SK-N-SH treated with all-trans-retinoic acid at 6 μM for 48 hours (cell line): Measurements from ENCODE around the gene SEL1L3.

Experiments used
- ATAC-seq: fragments of 200-7000 bp; cut with Tn5 transposase; 3 replicates; pipeline ENCODE4 v1.9.1; 2020; ENCODE audit warnings: mild to moderate bottlenecking, moderate library complexity
- ARNTL ChIP-seq: fragments of 450-650 bp; formaldehyde crosslinking; IDR thresholded peaks from 2 replicates; pipeline ENCODE4 v1.5.0; 2020; ENCODE audit warnings: low read depth, mild to moderate bottlenecking, moderate library complexity, borderline replicate concordance
- BACH2 ChIP-seq: fragments of 250-450 bp; sonication (Bioruptor Pico); IDR thresholded peaks from 2 replicates; pipeline ENCODE4 v1.9.0; 2021; ENCODE audit warnings: mild to moderate bottlenecking, borderline replicate concordance
- CSDC2 ChIP-seq: fragments of 250-450 bp; sonication (Bioruptor Pico); IDR thresholded peaks from 2 replicates; pipeline ENCODE4 v1.5.0; 2020; ENCODE audit warnings: mild to moderate bottlenecking, moderate library complexity
- ESRRG ChIP-seq: fragments of 250-450 bp; sonication (Bioruptor Pico); IDR thresholded peaks from 2 replicates; pipeline ENCODE4 v1.6.1; 2021; ENCODE audit warnings: mild to moderate bottlenecking
- GLIS3 ChIP-seq: fragments of 250-450 bp; sonication (Bioruptor Pico); IDR thresholded peaks from 2 replicates; pipeline ENCODE4 v1.5.0; 2020; ENCODE audit warnings: mild to moderate bottlenecking, moderate library complexity
- ISL1 ChIP-seq: fragments of 250-450 bp; sonication (Bioruptor Pico); IDR thresholded peaks from 2 replicates; pipeline ENCODE4 v2.1.2; 2022; ENCODE audit warnings: mild to moderate bottlenecking, moderate library complexity
- PATZ1 ChIP-seq: fragments of 250-450 bp; sonication (Bioruptor Pico); IDR thresholded peaks from 2 replicates; pipeline ENCODE4 v1.8.0; 2020; ENCODE audit warnings: mild to moderate bottlenecking, moderate library complexity, borderline replicate concordance
- PPARA ChIP-seq: fragments of 250-450 bp; sonication (Bioruptor Pico); IDR thresholded peaks from 2 replicates; pipeline ENCODE4 v1.5.0; 2020; ENCODE audit warnings: mild to moderate bottlenecking, borderline replicate concordance
- RARB ChIP-seq: fragments of 250-450 bp; sonication (Bioruptor Pico); IDR thresholded peaks from 2 replicates; pipeline ENCODE4 v1.8.0; 2021; ENCODE audit warnings: mild to moderate bottlenecking, moderate library complexity
- SNAI2 ChIP-seq: fragments of 250-450 bp; sonication (Bioruptor Pico); IDR thresholded peaks from 2 replicates; pipeline ENCODE4 v1.5.0; 2020; ENCODE audit warnings: mild to moderate bottlenecking, moderate library complexity
- TCF4 ChIP-seq: fragments of 250-450 bp; sonication (Bioruptor Pico); IDR thresholded peaks from 2 replicates; pipeline ENCODE4 v1.8.0; 2021; ENCODE audit warnings: mild to moderate bottlenecking, moderate library complexity, borderline replicate concordance
- TSHZ2 ChIP-seq: fragments of 250-450 bp; sonication (Bioruptor Pico); IDR thresholded peaks from 2 replicates; pipeline ENCODE4 v1.5.0; 2020; ENCODE audit warnings: mild to moderate bottlenecking, moderate library complexity
- ZC3H10 ChIP-seq: fragments of 250-450 bp; sonication (Bioruptor Pico); IDR thresholded peaks from 2 replicates; pipeline ENCODE4 v1.5.1; 2021; ENCODE audit warnings: mild to moderate bottlenecking, moderate library complexity
- ZFP3 ChIP-seq: fragments of 250-450 bp; sonication (Bioruptor Pico); IDR thresholded peaks from 2 replicates; pipeline ENCODE4 v1.5.0; 2020; ENCODE audit warnings: mild to moderate bottlenecking, moderate library complexity
- ZNF565 ChIP-seq: fragments of 450-650 bp; formaldehyde crosslinking; conservative IDR thresholded peaks from 2 replicates; pipeline ENCODE4 v1.5.0; 2020; ENCODE audit warnings: low read depth, mild to moderate bottlenecking, moderate library complexity
- ZNF70 ChIP-seq: fragments of 450-650 bp; formaldehyde crosslinking; IDR thresholded peaks from 2 replicates; pipeline ENCODE4 v1.5.0; 2020; ENCODE audit warnings: mild to moderate bottlenecking, moderate library complexity
- TF ChIP-seq, protein P1 (sequence below): fragments of 250-450 bp; sonication (Bioruptor Pico); IDR thresholded peaks from 2 replicates; pipeline ENCODE4 v1.5.1; 2021; ENCODE audit warnings: mild to moderate bottlenecking, moderate library complexity
- TF ChIP-seq, protein P2 (sequence below): fragments of 250-450 bp; sonication (Bioruptor Pico); IDR thresholded peaks from 2 replicates; pipeline ENCODE4 v1.8.0; 2021; ENCODE audit warnings: low read depth, mild to moderate bottlenecking, moderate library complexity, borderline replicate concordance

Gene SEL1L3

GRCh38 chr4:25821899-25822298 is 40.9 kb downstream of the SEL1L3 start:
- no peak for ATAC-seq
- no peak for TF ChIP-seq TSHZ2 (CRISPR knock-in tag)
- no peak for TF ChIP-seq PATZ1 (CRISPR knock-in tag)
- no peak for TF ChIP-seq PPARA (CRISPR knock-in tag)

DNA sequence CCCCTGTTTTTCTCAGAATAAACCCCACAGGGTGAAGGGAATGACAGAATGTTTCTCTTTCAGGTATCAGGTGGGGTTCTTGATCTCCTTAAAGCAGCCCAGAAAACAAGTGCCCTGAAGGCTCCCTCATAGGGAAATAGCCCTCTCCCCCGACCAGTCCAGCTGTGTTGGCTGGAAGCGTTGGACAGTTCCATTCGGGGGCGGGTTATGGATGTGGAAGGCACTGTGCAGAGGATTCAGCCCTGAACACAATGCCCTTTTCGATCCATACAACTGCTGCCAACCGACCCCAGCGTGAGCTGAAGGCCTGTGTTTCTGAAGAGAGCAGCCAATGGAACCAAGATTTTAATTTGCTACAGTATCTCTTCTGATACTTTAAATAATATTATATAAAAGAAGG is 41.5 kb downstream of the SEL1L3 start:
- ATAC-seq: no peak
- TF ChIP-seq TSHZ2 (CRISPR knock-in tag): no peak
- TF ChIP-seq BACH2 (CRISPR knock-in tag): no peak
- TF ChIP-seq ZFP3 (CRISPR knock-in tag): no peak
- TF ChIP-seq PATZ1 (CRISPR knock-in tag): no peak
- TF ChIP-seq ZNF565 (CRISPR knock-in tag): no peak
- TF ChIP-seq RARB: no peak
- TF ChIP-seq, protein P1, sequence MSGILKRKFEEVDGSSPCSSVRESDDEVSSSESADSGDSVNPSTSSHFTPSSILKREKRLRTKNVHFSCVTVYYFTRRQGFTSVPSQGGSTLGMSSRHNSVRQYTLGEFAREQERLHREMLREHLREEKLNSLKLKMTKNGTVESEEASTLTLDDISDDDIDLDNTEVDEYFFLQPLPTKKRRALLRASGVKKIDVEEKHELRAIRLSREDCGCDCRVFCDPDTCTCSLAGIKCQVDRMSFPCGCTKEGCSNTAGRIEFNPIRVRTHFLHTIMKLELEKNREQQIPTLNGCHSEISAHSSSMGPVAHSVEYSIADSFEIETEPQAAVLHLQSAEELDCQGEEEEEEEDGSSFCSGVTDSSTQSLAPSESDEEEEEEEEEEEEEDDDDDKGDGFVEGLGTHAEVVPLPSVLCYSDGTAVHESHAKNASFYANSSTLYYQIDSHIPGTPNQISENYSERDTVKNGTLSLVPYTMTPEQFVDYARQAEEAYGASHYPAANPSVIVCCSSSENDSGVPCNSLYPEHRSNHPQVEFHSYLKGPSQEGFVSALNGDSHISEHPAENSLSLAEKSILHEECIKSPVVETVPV (CRISPR knock-in tag): no peak
- TF ChIP-seq TCF4: no peak
- no peak for TF ChIP-seq GLIS3 (CRISPR knock-in tag)
- TF ChIP-seq ISL1 (CRISPR knock-in tag): no peak
- TF ChIP-seq ZNF70 (CRISPR knock-in tag): no peak
- no peak for TF ChIP-seq ARNTL
- TF ChIP-seq, protein P2, sequence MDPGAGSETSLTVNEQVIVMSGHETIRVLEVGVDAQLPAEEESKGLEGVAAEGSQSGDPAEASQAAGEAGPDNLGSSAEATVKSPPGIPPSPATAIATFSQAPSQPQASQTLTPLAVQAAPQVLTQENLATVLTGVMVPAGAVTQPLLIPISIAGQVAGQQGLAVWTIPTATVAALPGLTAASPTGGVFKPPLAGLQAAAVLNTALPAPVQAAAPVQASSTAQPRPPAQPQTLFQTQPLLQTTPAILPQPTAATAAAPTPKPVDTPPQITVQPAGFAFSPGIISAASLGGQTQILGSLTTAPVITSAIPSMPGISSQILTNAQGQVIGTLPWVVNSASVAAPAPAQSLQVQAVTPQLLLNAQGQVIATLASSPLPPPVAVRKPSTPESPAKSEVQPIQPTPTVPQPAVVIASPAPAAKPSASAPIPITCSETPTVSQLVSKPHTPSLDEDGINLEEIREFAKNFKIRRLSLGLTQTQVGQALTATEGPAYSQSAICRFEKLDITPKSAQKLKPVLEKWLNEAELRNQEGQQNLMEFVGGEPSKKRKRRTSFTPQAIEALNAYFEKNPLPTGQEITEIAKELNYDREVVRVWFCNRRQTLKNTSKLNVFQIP (CRISPR knock-in tag): no peak
- TF ChIP-seq ESRRG: no peak

DNA sequence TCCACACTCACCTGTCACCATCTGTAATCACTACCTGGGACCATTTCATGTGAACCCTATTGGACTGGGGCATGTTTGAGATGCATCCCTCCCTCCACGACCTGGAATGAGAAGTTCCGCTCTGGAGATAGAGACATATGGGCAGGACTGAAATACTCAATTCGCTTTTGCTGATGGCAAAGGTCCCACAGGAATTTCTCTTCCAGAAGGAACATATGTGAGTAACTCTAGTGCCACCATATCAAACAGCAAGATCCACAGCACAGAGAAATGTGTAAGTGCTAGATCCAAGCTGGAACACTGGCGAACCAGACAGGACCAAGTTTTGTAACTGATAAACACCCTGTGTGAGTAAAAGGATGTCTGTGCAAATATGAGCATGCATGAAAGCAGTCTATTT is 43.9 kb downstream of the SEL1L3 start:
- no peak for ATAC-seq
- TF ChIP-seq SNAI2 (CRISPR knock-in tag) (no peak), ZFP3 (CRISPR knock-in tag) (no peak), TCF4 (no peak), ZC3H10 (CRISPR knock-in tag) (no peak), TSHZ2 (CRISPR knock-in tag) (no peak), ZNF565 (CRISPR knock-in tag) (no peak), CSDC2 (CRISPR knock-in tag) (no peak), RARB (no peak)
- TF ChIP-seq, all 23 proteins: peak for 0
